ENCODE measurements around the gene TXNDC8. TPM values are rescaled to one million over a fixed set of nuclear protein-coding genes. Genes with fewer than 3 reads are reported as not detected.

Gene TXNDC8
- polyA plus RNA-seq, 4 donors: not detected

DNA sequence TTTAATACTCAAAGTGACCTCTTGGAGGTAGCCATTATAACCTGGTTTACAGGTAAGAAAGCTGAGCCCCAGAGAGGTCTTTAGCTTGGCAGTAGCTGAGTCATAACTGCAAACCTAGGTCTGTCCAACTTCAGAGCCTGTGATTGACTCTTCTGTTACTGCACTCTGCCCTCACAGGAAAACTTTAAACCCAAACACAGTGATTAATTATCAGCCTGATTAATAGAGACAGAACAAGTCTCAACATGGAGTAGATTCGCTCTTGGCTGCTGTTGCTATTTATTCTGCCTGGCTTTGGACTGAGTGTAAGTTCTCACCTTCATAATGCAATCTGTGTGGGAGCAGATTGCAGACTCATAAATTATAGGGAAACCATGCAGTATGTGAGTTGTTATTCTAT, 53.9 kb downstream of the TXNDC8 start:
- peaks cover 0 to 30% (median 9%) of the 10 kb centered on the region in 3 donors for H3K4me1 ChIP-seq (ENCODE audit: control insufficient read depth in 3 of 3, insufficient read depth in 2 of 3, low read depth in 1 of 3, low read length in 2 of 3)
- FAIRE-seq (no peak), DNase-seq (peak; percentile 83 to 95)
- no peaks in the 10 kb centered on the region for H3K36me3 ChIP-seq (ENCODE audit: control insufficient read depth in 3 of 3, insufficient read depth in 2 of 3, low read depth in 1 of 3, low read length in 3 of 3)
- no peaks in the 10 kb centered on the region for H3K9me3 ChIP-seq (ENCODE audit: control insufficient read depth in 2 of 2, insufficient read depth in 1 of 2, low read depth in 1 of 2, low read length in 1 of 2)
- no peak overlapping the region for H3K4me3 ChIP-seq (ENCODE audit: low read depth in 1 of 3, low read length in 3 of 3)
- no peaks in the 10 kb centered on the region for H3K27me3 ChIP-seq (ENCODE audit: control insufficient read depth in 3 of 3, insufficient read depth in 3 of 3, low read length in 3 of 3)
- H3K27ac ChIP-seq (ENCODE audit: low read depth in 1 of 3, low read length in 2 of 3): peak overlapping the region; percentile 68 to 92 (median 84)
- 16 to 45% (median 26%) methylated on average over 1 of the region's 1 CpG for WGBS, 3 donors

DNA sequence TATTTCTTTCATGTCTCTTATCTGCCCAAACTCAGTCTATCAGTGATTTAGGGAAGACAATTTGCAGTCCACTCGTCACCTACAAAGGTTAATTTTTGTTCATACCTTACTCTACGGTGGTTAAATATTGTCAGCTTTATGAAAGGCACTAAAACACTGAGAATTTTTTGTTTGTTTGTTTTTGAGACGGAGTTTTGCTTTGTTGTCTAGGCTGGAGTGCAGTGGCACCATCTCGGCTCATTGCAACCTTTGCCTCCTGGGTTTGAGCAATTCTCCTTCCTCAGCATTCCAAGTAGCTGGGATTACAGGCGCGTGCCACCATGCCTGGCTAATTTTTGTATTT, 55.0 kb downstream of the TXNDC8 start:
- peak overlapping the region; percentile 68 to 92 (median 84) for H3K27ac ChIP-seq (ENCODE audit: low read depth in 1 of 3, low read length in 2 of 3)
- DNase-seq (peak; percentile 51 to 61), FAIRE-seq (no peak)
- no peaks in the 10 kb centered on the region for H3K27me3 ChIP-seq (ENCODE audit: control insufficient read depth in 3 of 3, insufficient read depth in 3 of 3, low read length in 3 of 3)
- no peak overlapping the region for H3K4me3 ChIP-seq (ENCODE audit: low read depth in 1 of 3, low read length in 3 of 3)
- H3K36me3 ChIP-seq (ENCODE audit: control insufficient read depth in 3 of 3, insufficient read depth in 2 of 3, low read depth in 1 of 3, low read length in 3 of 3): no peaks in the 10 kb centered on the region
- peaks cover 0 to 30% (median 9%) of the 10 kb centered on the region in 3 donors for H3K4me1 ChIP-seq (ENCODE audit: control insufficient read depth in 3 of 3, insufficient read depth in 2 of 3, low read depth in 1 of 3, low read length in 2 of 3)
- no peaks in the 10 kb centered on the region for H3K9me3 ChIP-seq (ENCODE audit: control insufficient read depth in 2 of 2, insufficient read depth in 1 of 2, low read depth in 1 of 2, low read length in 1 of 2)
- WGBS, 3 donors: 30 to 61% (median 50%) methylated on average over 6 of the region's 6 CpGs

DNA sequence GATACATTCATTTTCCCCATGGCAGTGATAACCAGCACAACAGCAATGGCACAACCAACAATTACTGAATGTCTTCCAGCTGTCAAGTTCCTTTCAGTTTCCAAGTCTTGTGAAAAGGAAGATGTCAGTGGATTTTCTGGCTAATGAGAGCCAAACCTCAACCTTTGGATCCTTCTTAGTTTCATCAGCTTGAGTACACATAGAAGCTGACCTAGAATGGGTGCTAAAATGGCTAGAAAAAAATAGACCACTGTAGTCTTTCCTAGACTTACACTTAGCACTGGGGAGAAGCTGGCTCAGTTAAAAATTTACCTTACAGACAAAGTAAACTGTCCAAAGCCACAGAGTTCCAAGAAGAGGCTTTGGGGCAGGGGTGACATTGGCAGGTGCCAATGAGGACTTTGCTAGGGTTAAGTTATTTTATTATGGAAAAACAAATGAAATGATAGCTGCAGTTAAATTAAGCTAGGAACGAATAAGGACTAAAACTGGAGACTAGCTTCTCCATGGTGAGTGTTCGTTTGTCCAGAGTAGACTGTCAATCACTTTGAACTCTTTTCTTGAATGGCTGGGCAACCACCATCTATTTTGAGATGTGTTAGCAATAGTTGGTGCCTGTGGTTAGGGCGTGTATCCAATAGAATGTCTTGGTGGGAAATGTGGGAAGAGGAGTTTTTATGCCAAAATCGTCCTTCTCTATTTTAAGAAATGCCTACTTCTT, 55.5 kb downstream of the TXNDC8 start:
- Histone ChIP-seq H3K4me1 (ENCODE audit: control insufficient read depth in 3 of 3, insufficient read depth in 2 of 3, low read depth in 1 of 3, low read length in 2 of 3) (peaks cover 0 to 30% (median 9%) of the 10 kb centered on the region in 3 donors), H3K9me3 (ENCODE audit: control insufficient read depth in 2 of 2, insufficient read depth in 1 of 2, low read depth in 1 of 2, low read length in 1 of 2) (no peaks in the 10 kb centered on the region), H3K27me3 (ENCODE audit: control insufficient read depth in 3 of 3, insufficient read depth in 3 of 3, low read length in 3 of 3) (no peaks in the 10 kb centered on the region), H3K4me3 (ENCODE audit: low read depth in 1 of 3, low read length in 3 of 3) (no peak overlapping the region), H3K36me3 (ENCODE audit: control insufficient read depth in 3 of 3, insufficient read depth in 2 of 3, low read depth in 1 of 3, low read length in 3 of 3) (no peaks in the 10 kb centered on the region), H3K27ac (ENCODE audit: low read depth in 1 of 3, low read length in 2 of 3) (peak overlapping the region in 1 of 3 donors; percentile 68)
- WGBS, 3 donors: 38 to 52% (median 48%) methylated on average over 4 of the region's 4 CpGs
- DNase-seq: peak; percentile 62 to 81
- no peak for FAIRE-seq

DNA sequence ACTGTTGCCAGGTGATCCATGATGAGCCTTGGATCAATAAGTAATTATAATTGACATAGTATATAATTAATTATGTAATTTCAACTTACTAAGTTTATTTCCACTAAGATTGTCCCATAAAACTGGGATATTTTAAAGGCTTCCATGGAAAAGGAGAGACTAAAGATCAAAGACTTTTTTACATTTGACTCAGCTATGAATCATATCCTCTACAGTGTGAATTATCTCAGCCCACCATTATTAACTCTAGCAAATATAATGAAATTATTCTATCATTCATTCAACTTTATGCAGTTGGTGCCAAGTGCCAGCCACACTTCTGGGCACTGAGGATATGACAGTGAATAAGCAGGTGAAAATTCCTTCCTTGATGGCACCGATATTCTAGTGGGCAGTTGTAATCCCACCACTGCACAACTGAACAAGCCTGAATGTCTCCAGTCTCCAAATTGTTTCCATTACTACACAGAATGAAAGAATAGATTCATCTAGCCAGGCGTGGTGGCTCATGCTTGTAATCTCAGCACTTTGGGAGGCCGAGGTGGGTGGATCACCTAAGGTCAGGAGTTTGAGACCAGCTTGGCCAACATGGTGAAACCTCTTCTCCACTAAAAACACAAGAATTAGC, 59.5 kb downstream of the TXNDC8 start:
- H3K27me3 ChIP-seq (ENCODE audit: control insufficient read depth in 3 of 3, insufficient read depth in 3 of 3, low read length in 3 of 3): no peaks in the 10 kb centered on the region
- no peaks in the 10 kb centered on the region for H3K9me3 ChIP-seq (ENCODE audit: control insufficient read depth in 2 of 2, insufficient read depth in 1 of 2, low read depth in 1 of 2, low read length in 1 of 2)
- H3K36me3 ChIP-seq (ENCODE audit: control insufficient read depth in 3 of 3, insufficient read depth in 2 of 3, low read depth in 1 of 3, low read length in 3 of 3): no peaks in the 10 kb centered on the region
- 60 to 78% (median 67%) methylated on average over 3 of the region's 3 CpGs for WGBS, 3 donors
- no peak overlapping the region for H3K27ac ChIP-seq (ENCODE audit: low read depth in 1 of 3, low read length in 2 of 3)
- DNase-seq (peak in 1 of 2 donors; percentile 26), FAIRE-seq (no peak)
- no peak overlapping the region for H3K4me3 ChIP-seq (ENCODE audit: low read depth in 1 of 3, low read length in 3 of 3)
- peaks cover 0 to 19% (median 6%) of the 10 kb centered on the region in 3 donors for H3K4me1 ChIP-seq (ENCODE audit: control insufficient read depth in 3 of 3, insufficient read depth in 2 of 3, low read depth in 1 of 3, low read length in 2 of 3)

DNA sequence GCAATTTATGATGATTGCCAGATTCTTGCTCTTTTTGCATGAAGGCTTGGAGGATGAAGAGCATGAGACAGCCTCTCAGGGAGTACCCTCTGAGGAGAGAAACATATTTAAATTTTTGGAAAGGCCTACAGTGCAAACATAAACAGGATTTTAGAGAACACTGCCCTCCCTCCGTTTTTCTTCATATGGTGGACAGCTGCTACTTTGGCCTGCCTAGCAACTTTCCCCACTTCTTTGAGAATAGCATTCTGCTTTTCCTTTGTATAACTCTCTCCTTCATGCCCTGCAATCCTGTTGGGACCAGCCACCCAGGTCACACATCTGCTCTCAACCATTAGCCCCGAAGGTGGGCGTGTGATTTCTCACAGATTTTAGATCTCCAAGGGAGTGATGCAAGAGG, 60.9 kb downstream of the TXNDC8 start:
- no peaks in the 10 kb centered on the region for H3K27me3 ChIP-seq (ENCODE audit: control insufficient read depth in 3 of 3, insufficient read depth in 3 of 3, low read length in 3 of 3)
- no peaks in the 10 kb centered on the region for H3K9me3 ChIP-seq (ENCODE audit: control insufficient read depth in 2 of 2, insufficient read depth in 1 of 2, low read depth in 1 of 2, low read length in 1 of 2)
- H3K27ac ChIP-seq (ENCODE audit: low read depth in 1 of 3, low read length in 2 of 3): no peak overlapping the region
- H3K4me3 ChIP-seq (ENCODE audit: low read depth in 1 of 3, low read length in 3 of 3): no peak overlapping the region
- no peak for DNase-seq
- WGBS, 3 donors: 44 to 60% (median 52%) methylated on average over 3 of the region's 3 CpGs
- no peaks in the 10 kb centered on the region for H3K36me3 ChIP-seq (ENCODE audit: control insufficient read depth in 3 of 3, insufficient read depth in 2 of 3, low read depth in 1 of 3, low read length in 3 of 3)
- no peak for FAIRE-seq
- H3K4me1 ChIP-seq (ENCODE audit: control insufficient read depth in 3 of 3, insufficient read depth in 2 of 3, low read depth in 1 of 3, low read length in 2 of 3): peaks cover 0 to 10% (median 2%) of the 10 kb centered on the region in 3 donors

DNA sequence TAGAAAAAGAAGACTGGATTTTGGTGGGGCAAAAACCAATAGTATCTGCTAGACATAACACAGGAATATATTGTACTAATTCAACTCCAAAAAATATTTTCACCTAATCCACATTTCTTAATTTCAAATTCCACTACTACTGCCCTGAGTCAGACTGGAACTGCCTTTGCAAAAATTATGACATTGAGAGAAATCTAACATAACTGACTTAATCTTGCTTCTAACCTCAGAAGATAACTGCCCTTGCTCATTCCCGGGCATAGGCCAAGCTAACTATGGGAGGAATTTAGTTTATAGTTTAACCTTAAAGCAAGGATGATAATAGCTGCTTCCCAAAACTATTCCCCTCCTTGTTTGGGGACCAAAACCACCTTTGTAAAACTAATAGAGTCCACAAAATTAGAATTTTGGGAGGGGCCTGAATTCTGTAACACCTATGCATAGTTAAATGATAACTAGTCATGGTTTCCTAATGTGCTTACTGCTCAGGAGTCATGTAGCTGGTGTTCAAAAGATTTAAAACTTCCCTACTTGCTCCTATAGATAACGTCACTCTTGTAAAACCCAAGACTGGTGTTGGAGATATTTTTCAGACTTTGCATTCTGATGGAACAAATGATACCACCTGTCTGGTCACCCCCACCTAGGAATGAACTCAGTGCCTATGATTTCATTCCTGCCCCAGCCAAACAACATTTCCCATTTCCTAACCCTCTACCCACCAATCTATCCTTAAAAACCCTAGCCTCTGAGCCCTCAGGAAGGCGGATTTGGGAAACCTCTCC, 67.3 kb downstream of the TXNDC8 start:
- 69 to 83% (median 69%) methylated on average over 3 of the region's 3 CpGs for WGBS, 3 donors

DNA sequence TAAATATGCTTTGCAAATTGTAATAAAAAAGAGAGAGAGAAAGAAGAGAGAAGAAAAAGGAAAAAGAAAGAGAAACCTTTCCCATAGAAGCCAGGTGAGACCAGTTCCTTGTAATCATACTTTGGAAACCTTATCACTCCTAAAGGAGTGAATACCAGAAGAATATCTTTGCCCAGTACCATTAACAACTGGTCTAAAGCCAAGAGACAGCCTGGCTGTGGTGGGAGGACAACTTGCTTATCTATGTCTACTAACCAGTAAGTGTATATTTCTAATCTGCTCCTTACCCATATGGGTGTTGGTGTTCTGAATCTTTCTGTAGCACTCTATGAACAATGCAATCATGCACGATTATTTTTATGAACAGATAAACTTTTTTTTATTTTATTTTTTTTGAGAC, 70.9 kb downstream of the TXNDC8 start:
- Histone ChIP-seq H3K36me3 (ENCODE audit: control insufficient read depth in 3 of 3, insufficient read depth in 2 of 3, low read depth in 1 of 3, low read length in 3 of 3) (no peaks in the 10 kb centered on the region), H3K4me3 (ENCODE audit: low read depth in 1 of 3, low read length in 3 of 3) (no peak overlapping the region), H3K27ac (ENCODE audit: low read depth in 1 of 3, low read length in 2 of 3) (no peak overlapping the region), H3K9me3 (ENCODE audit: control insufficient read depth in 2 of 2, insufficient read depth in 1 of 2, low read depth in 1 of 2, low read length in 1 of 2) (no peaks in the 10 kb centered on the region), H3K4me1 (ENCODE audit: control insufficient read depth in 3 of 3, insufficient read depth in 2 of 3, low read depth in 1 of 3, low read length in 2 of 3) (peaks cover 0 to 3% (median 0%) of the 10 kb centered on the region in 3 donors), H3K27me3 (ENCODE audit: control insufficient read depth in 3 of 3, insufficient read depth in 3 of 3, low read length in 3 of 3) (no peaks in the 10 kb centered on the region)
- FAIRE-seq: no peak
- DNase-seq: peak in 1 of 2 donors; percentile 87
- WGBS, 3 donors: 10 to 28% methylated on average over 1 of the region's 1 CpG; no CpG with 5 or more reads in 1 of the 3 donors

More for the DNA sequence above, 67.3 kb downstream of the TXNDC8 start:
- no peak for FAIRE-seq
- Histone ChIP-seq H3K4me1 (ENCODE audit: control insufficient read depth in 3 of 3, insufficient read depth in 2 of 3, low read depth in 1 of 3, low read length in 2 of 3) (peaks cover 0 to 3% (median 0%) of the 10 kb centered on the region in 3 donors), H3K4me3 (ENCODE audit: low read depth in 1 of 3, low read length in 3 of 3) (no peak overlapping the region), H3K9me3 (ENCODE audit: control insufficient read depth in 2 of 2, insufficient read depth in 1 of 2, low read depth in 1 of 2, low read length in 1 of 2) (no peaks in the 10 kb centered on the region), H3K27me3 (ENCODE audit: control insufficient read depth in 3 of 3, insufficient read depth in 3 of 3, low read length in 3 of 3) (no peaks in the 10 kb centered on the region), H3K36me3 (ENCODE audit: control insufficient read depth in 3 of 3, insufficient read depth in 2 of 3, low read depth in 1 of 3, low read length in 3 of 3) (no peaks in the 10 kb centered on the region), H3K27ac (ENCODE audit: low read depth in 1 of 3, low read length in 2 of 3) (no peak overlapping the region)
- no peak for DNase-seq

DNA sequence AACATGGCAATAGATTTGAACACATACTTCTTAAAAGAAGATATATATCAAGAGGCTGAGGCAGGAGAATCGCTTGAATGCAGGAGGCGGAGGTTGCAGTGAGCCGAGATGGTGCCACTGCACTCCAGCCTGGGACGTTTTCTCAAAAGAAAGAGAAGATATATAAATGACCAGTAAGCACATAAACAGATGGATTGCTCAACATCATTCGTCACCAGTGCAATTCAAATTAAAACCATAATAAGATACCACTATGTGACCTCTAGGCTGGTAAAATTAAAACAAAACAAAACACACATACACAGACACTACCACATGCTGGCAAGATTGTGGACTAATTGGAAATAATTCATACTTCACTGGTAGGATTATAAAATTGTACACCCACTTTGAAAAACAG, 76.0 kb downstream of the TXNDC8 start:
- FAIRE-seq (no peak), DNase-seq (no peak)
- Histone ChIP-seq H3K27me3 (ENCODE audit: control insufficient read depth in 3 of 3, insufficient read depth in 3 of 3, low read length in 3 of 3) (no peaks in the 10 kb centered on the region), H3K27ac (ENCODE audit: low read depth in 1 of 3, low read length in 2 of 3) (no peak overlapping the region), H3K9me3 (ENCODE audit: control insufficient read depth in 2 of 2, insufficient read depth in 1 of 2, low read depth in 1 of 2, low read length in 1 of 2) (no peaks in the 10 kb centered on the region), H3K4me3 (ENCODE audit: low read depth in 1 of 3, low read length in 3 of 3) (no peak overlapping the region), H3K36me3 (ENCODE audit: control insufficient read depth in 3 of 3, insufficient read depth in 2 of 3, low read depth in 1 of 3, low read length in 3 of 3) (no peaks in the 10 kb centered on the region), H3K4me1 (ENCODE audit: control insufficient read depth in 3 of 3, insufficient read depth in 2 of 3, low read depth in 1 of 3, low read length in 2 of 3) (peaks cover 11 to 29% (median 12%) of the 10 kb centered on the region in 3 donors)
- 74% methylated on average over 5 of the region's 5 CpGs for WGBS, 3 donors
